HG03097 (cell line): ENCODE results near the gene CBR1.

Experiments used
- ATAC-seq: cut with Tn5 transposase; IDR thresholded peaks from one replicate; pipeline ENCODE4 v1.9.1; 2021; ENCODE audit not compliant: unreplicated experiment, low FRiP score

Gene CBR1

DNA sequence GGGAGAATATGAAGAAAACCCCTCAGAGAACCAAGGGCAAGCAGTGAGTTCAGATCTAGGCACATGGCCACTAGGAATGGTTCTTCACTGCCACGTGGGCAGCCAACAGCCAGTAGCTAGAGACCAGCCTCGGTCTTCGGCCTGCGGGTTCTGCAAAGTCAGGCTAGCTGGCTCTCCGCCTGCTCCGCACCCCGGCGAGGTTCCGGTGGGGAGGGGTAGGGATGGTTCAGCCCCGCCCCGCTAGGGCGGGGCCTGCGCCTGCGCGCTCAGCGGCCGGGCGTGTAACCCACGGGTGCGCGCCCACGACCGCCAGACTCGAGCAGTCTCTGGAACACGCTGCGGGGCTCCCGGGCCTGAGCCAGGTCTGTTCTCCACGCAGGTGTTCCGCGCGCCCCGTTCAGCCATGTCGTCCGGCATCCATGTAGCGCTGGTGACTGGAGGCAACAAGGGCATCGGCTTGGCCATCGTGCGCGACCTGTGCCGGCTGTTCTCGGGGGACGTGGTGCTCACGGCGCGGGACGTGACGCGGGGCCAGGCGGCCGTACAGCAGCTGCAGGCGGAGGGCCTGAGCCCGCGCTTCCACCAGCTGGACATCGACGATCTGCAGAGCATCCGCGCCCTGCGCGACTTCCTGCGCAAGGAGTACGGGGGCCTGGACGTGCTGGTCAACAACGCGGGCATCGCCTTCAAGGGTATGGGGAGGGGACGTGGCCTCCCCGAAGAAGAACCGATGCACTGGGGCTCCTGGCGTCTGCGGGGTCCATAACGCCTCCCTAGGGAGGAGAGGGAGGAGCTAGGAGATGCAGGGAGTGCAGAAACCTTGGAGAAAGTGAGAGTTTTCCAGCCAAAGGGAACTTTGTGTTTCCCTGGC, at the start of gene CBR1:
TSS of gene CBR1 (plus strand) at position 312 of the 871 bp plus-strand sequence. CDS start at position 404, 92 bp downstream.
- ATAC-seq: peak; percentile 84

DNA sequence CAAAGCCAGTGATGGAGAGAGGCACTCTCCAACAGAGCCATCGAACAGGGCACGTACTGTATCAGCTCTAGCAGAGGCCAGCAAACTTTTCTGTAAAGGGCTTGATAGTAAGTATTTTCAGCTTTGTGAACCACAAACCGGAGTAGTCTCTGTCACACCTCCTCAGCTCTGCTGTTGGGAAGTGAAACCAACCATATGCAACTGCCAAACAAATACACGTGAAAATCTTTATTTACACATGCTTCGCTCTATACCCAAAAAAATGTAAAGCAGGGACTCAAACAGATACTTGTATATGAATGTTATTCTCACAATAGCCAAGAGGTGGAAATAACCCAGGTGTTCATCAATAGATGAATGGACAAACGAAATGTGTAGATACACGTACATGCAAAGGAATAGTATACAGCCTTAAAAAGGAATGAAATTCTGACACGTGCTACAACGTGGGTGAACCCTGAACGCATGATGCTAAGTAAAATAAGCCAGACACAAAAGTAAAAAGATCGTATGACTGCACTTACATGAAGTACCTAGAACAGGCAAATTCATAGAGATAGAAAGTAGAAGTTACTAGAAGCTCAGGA, 48.5 kb upstream of the CBR1 start:
- ATAC-seq: no peak

DNA sequence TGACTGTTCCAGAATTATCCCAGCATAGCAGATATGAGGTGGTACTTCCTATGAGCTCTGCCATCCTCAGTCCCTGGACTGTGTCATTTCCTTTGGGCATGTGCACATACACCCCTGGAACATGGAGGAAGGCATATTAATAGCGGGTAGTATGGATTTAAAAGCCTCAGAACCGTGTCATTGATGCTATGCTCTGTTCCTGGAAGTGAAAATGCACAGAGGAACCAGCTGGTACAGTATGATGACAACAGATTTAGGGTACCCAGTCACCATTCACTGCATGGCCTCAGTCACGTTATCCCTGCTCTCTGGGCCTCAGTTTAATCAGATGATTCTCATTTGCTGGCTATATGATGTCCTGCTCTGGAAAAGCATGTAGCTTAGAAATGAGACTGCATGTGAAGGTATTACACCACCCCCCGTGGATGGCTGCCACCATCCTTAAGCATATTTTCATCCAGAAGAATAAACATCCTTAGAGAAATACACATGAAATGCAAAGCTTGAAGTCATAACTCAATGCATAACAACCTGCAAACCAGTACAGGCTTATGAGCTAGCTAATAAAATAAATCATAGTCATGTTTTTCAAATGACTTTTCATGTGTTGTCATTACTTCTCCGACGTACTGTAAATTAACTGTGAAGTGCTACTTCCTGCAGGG, 47.3 kb upstream of the CBR1 start:
- ATAC-seq: no peak

DNA sequence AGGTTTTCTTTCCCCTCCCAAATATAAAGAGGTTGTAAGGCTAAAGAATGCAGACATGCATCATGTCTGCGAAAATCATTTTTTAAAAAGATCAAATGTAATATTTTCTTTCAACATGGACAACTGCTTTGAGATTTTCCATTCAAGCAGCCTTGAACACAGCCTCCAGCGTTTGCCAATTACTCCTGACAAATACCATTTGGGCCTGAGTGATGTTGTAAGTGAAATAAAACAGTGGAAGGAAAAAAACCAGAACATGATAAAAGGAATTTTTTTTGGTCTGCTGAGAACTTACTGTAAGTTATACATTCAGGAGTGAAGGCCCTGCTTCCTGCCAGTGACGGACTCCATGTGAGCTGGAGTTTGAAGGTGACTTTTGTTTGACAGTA, 46.7 kb upstream of the CBR1 start:
- ATAC-seq: no peak

DNA sequence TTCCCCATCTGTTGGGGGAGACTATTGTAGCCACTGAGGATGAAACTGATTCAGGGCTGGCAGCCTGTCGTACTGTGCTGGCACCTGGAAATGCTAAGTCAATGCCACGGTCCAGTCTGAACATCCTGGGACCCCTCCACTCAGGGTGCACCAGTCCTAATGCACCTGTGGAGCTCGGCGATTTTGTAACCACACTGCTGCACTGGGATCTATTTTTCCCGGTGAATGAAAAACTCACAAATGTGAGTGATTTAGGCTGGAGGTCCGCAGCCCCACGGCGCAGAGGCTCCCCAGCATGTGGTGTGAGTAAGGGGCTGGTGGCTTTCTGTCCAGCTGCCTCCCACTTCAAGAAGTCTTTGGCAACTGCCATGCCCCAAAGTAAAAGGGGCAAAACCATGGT, 45.0 kb upstream of the CBR1 start:
- ATAC-seq: no peak

DNA sequence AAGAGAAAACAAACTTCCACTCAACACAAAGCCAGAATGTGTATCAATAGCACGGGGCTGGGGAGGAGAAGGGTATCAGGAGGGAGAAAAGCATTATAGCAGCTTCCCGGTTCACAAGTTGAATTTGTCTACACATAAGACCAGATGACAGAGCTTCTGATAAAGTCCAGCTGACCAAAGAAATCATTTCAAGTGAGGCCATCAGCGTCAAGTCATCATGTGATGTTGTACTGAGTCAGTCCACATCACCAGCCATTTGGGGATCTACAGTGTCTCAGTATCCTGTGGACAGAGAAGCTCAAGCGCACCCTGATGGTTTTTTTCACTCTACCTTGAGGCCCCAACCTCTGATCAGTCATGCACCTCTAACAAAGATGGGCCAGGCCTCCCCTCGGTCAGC, 42.5 kb upstream of the CBR1 start:
- ATAC-seq: no peak

DNA sequence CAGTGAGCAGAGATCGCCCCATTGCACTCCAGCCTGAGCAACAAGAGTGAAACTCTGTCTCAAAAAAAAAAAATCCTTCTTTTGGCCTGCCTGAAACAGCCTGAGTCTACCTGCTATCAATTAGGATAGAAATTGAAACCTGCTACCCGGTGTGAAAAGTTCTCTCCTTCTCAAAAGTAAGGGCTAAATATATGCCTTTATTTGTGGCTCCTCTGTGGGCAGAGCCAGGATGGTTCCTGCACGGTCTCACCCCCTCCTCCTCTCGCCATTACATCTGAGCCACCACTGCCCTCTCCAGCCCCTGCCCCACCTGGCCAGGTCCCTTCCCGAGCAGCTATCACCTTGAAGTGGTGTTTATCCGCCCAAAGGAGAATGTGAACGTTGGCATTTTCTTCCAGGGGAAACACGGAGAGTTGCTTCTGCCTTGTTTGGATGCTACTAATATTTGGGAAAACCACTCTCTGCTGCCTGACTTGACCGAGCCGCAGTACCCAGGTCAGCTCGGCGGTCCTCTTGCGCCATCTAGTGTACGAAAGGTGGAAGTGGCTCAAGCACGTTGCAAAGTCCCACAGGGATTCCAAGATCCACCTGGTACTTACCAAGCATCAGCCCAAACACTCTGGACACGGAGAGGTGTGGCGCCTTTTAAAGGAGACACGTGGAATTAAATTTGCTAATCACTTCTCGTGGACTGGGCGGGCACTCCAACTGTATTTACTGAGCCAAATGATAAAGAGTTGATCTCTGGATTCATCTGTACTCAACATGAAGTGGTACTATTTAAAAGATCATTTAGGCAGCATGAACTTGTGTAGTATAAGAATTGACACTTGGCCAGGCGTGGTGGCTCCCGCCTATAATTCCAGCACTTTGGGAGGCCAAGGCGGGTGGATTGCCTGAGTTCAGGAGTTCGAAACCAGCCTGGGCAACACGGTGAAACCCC, 41.4 kb upstream of the CBR1 start:
- ATAC-seq: no peak

DNA sequence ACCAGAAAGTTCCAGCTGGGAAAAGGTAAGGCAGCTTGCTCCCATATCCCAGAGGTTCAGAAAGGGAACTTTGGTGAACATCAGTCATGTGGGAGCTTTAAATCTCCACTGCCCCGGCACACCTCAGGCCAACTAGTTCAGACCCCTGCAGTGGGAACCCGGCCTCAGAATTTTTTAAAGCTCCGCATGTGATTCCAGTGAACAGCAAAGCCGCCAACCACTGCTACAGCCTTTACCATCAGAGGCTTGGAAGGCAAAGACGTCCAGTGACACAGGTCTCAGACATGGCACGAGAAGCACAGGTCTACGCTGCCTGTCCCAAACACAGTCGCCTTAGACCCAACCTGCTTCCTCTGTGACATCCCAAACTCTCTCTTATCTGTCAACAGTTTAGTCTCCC, 40.5 kb upstream of the CBR1 start:
- no peak for ATAC-seq

DNA sequence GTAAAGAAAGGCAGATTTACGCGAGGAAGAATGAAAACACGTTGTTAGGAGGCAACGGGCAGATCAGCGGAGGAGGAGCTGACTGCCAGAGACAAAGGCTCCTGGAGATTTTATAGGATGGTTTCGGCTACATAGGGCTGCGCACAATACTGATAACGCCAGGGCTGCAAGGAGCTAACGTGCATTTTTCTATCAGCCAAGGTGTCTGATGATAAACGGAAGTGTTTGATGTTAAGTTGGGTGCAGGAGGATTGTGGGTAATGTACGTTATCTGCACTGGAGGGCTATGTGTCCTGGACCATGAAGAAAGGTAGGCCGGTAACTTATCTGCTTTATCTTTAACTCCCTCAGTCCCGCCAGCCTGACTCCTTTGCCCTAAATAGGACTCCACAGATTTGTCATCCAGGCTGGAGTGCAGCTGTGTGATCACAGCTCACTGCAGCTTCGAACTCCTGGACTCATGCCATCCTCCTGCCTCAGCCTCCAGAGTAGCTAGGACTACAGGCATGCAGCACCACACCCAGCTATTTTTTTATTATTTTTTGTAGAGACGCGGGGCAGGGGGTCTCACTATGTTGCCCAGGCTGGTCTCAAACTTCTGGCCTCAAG, 39.1 kb upstream of the CBR1 start:
- ATAC-seq: no peak

DNA sequence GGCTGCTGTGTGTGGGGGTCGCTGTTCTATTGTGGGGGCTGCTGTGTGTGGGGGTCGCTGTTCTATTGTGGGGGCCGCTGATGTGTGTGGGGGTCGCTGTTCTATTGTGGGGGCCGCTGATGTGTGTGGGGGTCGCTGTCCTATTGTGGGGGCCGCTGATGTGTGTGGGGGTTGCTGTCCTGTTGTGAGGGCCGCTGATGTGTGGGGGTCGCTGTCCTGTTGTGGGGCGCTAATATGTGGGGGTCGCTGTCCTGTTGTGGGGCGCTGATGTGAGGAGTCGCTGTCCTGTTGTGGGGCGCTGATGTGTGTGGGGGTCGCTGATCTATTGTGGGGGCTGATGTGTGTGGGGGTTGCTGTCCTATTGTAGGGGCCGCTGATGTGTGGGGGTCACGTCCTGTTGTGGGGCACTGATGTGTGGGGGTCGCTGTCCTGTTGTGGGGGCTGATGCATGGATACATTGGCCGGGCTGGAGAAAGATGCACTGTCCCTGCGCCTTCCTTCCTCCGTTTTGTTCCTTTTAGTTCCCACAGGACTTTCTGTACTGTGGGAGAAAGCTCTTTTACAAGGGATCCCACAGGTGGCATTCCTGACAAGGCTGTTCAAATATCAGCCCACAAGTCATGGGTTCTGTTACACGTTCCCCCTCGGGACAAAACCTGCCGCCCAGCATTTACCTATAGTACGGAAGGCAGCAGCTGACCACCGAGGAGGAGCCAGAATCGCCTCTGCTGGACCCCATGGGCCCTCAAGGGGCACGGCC, 37.0 kb upstream of the CBR1 start:
- no peak for ATAC-seq

DNA sequence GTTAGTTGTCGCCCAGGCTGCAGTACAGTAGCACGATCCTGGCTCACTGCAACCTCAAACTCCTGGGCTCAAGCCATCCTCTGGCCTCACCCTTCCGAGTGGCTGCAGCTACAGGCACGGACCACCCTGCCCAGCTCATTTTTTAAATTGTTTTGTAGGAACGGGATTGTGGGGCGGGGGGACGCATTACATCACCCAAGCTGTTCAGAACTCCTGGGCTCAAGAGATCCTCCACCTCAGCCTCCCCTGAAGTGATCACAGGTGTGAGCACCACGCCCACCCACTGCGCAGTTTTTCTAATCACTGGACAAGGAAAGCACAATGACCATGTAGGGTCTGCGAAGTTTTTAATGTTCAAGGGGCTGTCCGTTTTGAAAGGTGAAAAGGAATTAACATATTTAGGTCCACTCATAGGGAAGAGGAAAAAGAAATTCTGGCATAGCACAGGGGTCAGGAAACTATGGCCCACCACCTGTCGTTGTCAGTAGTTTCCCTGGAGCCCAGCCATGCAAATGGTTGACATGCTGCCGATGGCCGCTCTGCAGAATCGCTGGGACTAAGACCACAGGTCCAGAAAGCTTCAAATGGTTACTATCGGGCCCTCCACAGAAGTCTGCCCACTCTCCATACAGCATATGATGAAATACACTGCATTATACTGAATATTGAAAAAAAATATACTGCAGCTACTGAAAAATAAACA, 35.5 kb upstream of the CBR1 start:
- no peak for ATAC-seq

DNA sequence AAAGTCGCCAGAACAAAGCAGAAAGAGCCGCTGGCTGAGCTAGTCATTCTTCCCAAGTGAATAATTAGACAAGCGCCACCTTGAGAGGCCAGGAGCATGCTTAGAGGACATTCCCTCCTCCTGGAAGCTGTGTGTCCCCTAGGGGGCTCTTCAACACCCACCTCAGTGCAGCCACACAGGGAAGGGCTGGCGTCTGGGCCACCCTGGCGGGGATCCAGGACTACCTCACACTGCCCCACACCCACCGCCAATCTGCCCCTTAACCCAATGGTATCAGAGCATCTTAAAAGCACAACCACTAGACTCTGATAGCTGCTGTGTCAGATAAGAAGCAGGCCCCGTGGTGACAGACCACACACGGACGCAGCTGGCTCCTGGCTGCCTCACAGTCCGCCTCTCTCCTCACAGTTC, 34.4 kb upstream of the CBR1 start:
- ATAC-seq: no peak

DNA sequence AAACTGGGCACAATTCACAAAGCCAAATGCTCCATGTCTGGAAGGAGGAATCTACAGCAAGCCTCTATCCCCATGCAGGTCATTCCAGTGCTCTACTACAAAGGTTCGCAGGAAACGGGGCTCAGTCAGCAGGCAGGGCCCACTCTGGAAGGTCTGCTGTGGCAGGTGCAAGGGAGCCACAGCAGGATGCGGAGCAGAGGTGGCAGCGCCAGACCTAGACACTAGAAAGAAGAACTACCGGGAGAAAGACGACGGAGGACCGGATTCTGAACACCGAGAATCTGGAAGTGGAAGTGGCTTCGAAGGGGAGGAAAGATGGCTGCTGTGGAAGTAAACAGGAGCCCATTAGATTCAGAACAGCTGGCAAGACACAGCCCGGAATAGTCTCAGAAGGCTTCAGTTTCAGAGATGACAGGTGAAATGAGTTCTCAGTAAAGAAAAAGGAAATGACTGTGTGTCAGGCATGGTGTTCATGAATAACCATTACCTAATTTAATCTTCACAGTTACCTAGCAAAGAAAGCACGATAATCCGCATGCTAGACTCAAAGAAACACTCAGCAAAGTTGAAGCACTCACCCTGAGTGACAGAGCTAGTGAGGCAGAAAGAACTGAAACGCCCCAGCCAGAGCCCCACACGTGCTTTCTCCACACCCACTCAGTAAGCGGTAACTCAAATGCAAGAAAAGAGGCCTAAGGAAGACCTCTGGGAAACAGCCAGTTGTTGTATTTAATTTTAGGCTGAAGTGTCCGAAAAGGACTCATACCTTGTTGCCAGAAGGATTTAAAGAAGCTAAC, 30.9 kb upstream of the CBR1 start:
- ATAC-seq: no peak

DNA sequence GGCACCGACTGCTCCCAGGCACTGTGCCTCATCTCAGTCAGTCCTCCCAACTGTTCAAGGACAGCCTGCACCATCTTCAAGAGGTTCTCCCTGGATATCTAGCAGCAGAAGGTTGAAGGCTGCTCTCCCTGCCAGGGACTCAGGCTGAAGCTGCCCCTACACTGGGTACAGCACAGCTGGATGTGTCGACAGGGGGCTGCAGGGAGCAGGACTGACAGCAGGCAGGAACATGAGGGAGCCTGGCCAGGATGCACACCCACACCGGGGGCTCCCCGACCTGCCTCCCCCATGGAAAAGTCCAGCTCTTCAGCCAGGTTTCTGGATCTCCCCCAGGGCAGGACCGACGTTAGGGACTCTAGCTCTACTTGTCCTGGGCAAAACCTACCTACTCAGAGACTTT, 30.0 kb upstream of the CBR1 start:
- no peak for ATAC-seq

DNA sequence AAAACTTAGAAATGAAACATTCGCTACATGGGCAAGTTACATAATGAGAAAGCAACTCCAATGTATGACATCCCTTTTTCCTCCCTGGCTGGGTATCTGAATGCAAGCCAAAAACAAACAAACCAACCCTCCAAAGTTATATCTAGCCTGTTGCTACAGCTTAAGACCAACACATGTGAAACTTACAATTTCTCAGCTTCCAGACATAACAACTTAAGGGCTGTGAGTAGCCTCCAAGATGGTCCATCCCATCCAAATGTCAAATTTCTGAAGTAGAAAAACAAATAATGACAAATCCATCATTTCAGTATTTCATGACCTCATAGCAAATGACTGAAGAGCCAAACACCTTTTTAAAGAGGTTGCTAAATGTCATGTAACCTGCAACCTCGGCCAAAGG, 29.4 kb upstream of the CBR1 start:
- no peak for ATAC-seq

DNA sequence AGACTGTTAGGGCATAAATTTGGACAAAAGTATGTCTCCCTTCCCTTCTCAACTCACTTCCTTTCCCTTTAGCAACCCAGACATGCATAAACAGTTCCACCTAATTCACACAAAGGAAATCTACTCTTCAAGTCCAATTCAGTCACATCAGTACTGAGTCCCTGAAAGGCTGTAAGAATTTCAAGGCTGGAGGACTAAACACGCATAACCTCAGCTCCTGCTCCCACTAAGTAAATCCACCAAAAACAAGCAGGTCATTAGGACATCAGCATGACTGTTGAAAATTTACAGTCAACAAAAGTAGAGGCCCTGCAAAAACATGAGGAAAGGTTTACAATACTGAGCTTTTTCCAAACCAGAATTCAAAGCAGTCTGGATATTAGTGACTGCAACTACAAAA, 27.9 kb upstream of the CBR1 start:
- no peak for ATAC-seq

DNA sequence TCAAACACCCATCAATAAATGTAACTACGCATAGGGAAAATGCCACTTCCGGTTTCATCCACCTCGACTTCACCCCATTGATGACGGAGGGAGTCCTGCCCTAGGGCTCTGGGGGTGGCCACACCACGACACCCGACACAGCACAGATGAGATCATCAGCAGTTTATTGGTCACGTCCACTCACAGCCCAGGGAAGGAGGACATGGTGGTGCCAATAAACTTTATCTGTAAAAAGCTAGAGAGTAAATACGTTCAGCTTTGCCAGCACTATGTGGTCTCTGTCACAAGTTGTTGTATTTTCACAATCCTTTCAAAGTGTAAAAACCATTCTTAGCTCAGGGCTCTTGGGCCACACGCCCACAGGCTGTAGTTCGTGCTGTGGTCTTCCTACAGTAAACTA, 25.8 kb upstream of the CBR1 start:
- ATAC-seq: no peak

DNA sequence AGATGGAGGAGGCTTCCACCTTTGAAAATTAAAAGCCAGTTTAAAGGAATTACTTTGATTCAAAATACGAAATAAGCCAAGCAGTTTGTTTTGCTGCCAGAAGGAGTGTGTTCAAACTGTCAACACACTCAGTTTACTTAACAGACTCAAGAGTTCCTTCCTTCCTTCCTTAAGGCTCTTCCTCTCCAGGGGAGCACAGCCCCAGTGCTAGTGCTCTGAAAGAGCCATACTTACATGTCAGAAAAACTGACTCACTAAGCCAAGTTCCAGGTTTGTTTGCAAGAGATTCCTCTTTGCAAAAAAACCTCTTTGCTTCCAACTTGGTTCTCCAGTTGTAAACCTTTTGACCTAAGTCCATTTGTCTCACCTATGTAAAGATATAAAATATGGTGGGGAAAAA, 23.8 kb upstream of the CBR1 start:
- no peak for ATAC-seq
